Smooth muscle cell (in vitro differentiated cells): ENCODE data around the gene UTP4. TPM values are rescaled to one million over a fixed set of nuclear protein-coding genes. Genes with fewer than 3 reads are reported as not detected.

Experiments
- DNase-seq: peaks from one replicate; lab custom pipeline; 2025; ENCODE audit not compliant: unreplicated experiment; lab: John Stamatoyannopoulos, UW
- H2AFZ ChIP-seq: fragments of 200-600 bp; sonication (generic); 2 replicates; pipeline ENCODE4 v1.6.0; 2016; ENCODE audit warnings: antibody characterized with exemption, low read depth, mild to moderate bottlenecking
- H3F3A ChIP-seq: fragments of 200-600 bp; sonication (generic); 2 replicates; pipeline ENCODE4 v1.6.0; 2017; ENCODE audit warnings: antibody characterized with exemption, low read depth
- H3K27ac ChIP-seq: fragments of 200-600 bp; sonication (generic); 2 replicates; pipeline ENCODE4 v1.5.1; 2016; ENCODE audit warnings: low read depth, mild to moderate bottlenecking
- H3K27me3 ChIP-seq: fragments of 200-600 bp; sonication (generic); 2 replicates; pipeline ENCODE4 v1.6.1; 2016; ENCODE audit warnings: low read depth, mild to moderate bottlenecking
- H3K36me3 ChIP-seq: fragments of 200-600 bp; sonication (generic); 2 replicates; pipeline ENCODE4 v1.5.1; 2016; ENCODE audit warnings: low read depth
- H3K4me1 ChIP-seq: fragments of 200-600 bp; sonication (generic); 2 replicates; pipeline ENCODE4 v1.5.1; 2016; ENCODE audit warnings: low read depth
- H3K4me2 ChIP-seq: fragments of 200-600 bp; sonication (generic); 2 replicates; pipeline ENCODE4 v1.6.0; 2016; ENCODE audit warnings: mild to moderate bottlenecking
- H3K4me3 ChIP-seq: fragments of 200-600 bp; sonication (generic); 2 replicates; pipeline ENCODE4 v1.5.1; 2016; ENCODE audit warnings: mild to moderate bottlenecking
- H3K79me2 ChIP-seq: fragments of 200-600 bp; sonication (generic); 2 replicates; pipeline ENCODE4 v1.6.0; 2016; ENCODE audit warnings: low read depth, mild to moderate bottlenecking
- H3K9ac ChIP-seq: fragments of 200-600 bp; sonication (generic); 2 replicates; pipeline ENCODE4 v1.6.0; 2016; ENCODE audit warnings: low read depth
- H3K9me3 ChIP-seq: fragments of 200-600 bp; sonication (generic); replicated peaks from 2 replicates; pipeline ENCODE4 v1.5.1; 2016; ENCODE audit warnings: low read depth
- H4K20me1 ChIP-seq: fragments of 200-600 bp; sonication (generic); 2 replicates; pipeline ENCODE4 v1.6.0; 2016; ENCODE audit warnings: low read depth
- WGBS: methylation state at CpG from one replicate; pipeline ENCODE4 v1.1.7; 2016; ENCODE audit warnings: low lambda C conversion rate; 5-methylcytosine and 5-hydroxymethylcytosine counted together
- polyA plus RNA-seq: library from polyadenylated mRNA; unstranded; fragments of >200 nt; fragmentation: Nextera tagmentation; extraction: Ambion mirVana; gene quantifications from 2 replicates; pipeline ENCODE4 v1.2.1, GENCODE V29; 2016
- total RNA-seq: library from RNA; depleted of rRNA; stranded (reverse); fragments of >200 nt; gene quantifications from 2 replicates; pipeline ENCODE4 v1.2.3, GENCODE V29; 2014
- TF ChIP-seq, protein P1 (sequence below): fragments of 200-600 bp; sonication (generic); IDR thresholded peaks from 2 replicates; pipeline ENCODE4 v1.5.1; 2017; ENCODE audit warnings: borderline replicate concordance, mild to moderate bottlenecking, antibody characterized with exemption; ENCODE audit not compliant: insufficient read depth, poor library complexity, severe bottlenecking

The UTP4 gene
- total and polyA plus RNA-seq, 2 experiments from 2014 or later: 20.4 to 29.0 TPM

DNA sequence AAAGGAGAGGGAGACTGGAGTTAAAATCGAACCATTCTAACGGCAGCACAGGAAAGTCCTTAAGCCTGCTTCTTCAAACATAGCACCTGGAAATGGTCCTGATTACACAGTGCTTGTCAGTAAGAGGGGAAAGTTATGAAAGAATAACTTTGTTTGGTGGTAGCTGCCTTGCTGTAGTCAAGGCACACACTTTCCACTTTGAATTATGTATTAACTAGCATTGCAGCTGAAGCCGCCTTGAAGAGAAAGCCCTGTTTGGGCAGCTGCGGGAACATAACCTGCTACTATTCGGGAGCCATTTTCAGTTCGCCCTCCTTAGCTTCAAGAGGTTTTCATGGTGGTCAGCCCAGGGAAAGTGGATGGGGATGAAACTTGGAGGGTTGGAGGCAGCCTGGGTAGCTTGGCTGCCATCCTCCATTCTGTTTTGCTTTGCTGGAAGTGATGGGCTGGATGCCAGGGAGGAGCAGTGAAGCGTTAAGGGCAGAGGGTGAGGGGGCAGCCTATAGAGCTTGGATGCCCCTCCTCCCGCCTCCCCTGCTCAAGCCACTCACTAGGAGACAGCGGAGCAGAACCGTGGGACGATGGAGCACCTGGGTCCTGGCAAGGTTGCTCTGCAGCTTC is 32.3 kb upstream of the UTP4 start:
- Histone ChIP-seq H3F3A (peaks cover under 1% of the 10 kb centered on the region), H3K27ac (no peak overlapping the region), H3K36me3 (no peaks in the 10 kb centered on the region), H4K20me1 (no peaks in the 10 kb centered on the region), H3K9ac (no peak overlapping the region), H2AFZ (no peak overlapping the region), H3K9me3 (no peaks in the 10 kb centered on the region), H3K79me2 (no peaks in the 10 kb centered on the region), H3K27me3 (peaks cover 8% of the 10 kb centered on the region), H3K4me3 (no peak overlapping the region), H3K4me1 (peaks cover 2% of the 10 kb centered on the region), H3K4me2 (no peak overlapping the region)
- no peak for DNase-seq
- 83% methylated on average over 11 of the region's 11 CpGs for WGBS
- TF ChIP-seq, protein P1, sequence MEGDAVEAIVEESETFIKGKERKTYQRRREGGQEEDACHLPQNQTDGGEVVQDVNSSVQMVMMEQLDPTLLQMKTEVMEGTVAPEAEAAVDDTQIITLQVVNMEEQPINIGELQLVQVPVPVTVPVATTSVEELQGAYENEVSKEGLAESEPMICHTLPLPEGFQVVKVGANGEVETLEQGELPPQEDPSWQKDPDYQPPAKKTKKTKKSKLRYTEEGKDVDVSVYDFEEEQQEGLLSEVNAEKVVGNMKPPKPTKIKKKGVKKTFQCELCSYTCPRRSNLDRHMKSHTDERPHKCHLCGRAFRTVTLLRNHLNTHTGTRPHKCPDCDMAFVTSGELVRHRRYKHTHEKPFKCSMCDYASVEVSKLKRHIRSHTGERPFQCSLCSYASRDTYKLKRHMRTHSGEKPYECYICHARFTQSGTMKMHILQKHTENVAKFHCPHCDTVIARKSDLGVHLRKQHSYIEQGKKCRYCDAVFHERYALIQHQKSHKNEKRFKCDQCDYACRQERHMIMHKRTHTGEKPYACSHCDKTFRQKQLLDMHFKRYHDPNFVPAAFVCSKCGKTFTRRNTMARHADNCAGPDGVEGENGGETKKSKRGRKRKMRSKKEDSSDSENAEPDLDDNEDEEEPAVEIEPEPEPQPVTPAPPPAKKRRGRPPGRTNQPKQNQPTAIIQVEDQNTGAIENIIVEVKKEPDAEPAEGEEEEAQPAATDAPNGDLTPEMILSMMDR: no peak

DNA sequence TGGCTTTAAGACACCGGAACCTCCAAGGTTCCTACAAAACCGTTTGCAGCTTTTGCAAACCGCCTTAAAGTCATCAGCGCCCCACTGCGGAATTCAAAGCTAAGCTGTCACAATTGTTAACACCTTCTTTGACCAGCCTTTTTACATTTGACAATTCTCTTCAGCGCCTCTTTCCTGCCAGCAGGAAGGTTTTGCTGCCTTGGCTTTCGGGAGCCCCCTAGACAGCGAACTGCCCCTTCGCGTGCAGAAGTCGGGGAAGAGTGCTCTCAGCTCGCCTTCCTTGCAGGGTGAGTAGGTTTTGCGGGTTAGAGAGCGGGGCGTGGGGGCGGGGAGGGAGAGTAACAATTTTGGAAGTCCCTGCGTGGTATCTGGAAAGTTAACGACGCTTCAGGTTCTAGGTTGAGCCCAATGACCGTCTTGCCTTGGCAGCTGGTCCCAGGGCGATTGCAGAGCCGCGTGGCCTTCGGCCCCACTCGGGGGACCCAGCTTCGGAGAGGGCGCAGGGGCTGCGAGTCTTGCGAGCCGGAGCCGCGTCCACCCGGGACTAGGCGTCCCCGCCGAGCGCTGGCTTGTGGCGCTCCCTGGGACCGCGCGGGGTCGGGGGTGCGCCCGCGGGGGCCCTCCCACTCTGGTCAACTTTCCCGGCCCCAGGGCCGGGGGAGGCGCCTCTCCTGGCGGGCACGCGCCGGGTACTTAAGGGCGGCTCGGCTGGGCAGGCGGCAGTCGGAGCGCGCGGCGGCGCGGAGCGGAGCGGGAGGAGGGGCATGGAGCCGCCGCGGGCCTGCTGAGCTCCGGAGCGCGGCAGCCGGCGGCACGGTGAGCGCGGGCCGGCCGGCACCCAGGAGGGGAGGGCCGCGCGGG is 26.7 kb upstream of the UTP4 start, which contains the start of gene HAS3:
TSS of gene HAS3 (plus strand) at position 153 of the 861 bp plus-strand sequence. CDS start 3,743 bp downstream, outside the sequence.
- TF ChIP-seq, protein P1: no peak
- peak within 1 kb of the TSS; percentile 98 for H3K4me2 ChIP-seq
- H2AFZ ChIP-seq: peak within 1 kb of the TSS; percentile 44
- H3K9me3 ChIP-seq: no peaks in the 10 kb centered on the region
- peaks cover 47% of the 10 kb centered on the region for H3K27me3 ChIP-seq
- 2% methylated on average over 42 of the region's 80 CpGs for WGBS
- H4K20me1 ChIP-seq: peaks cover 32% of the 10 kb centered on the region
- H3K79me2 ChIP-seq: no peaks in the 10 kb centered on the region
- peak within 1 kb of the TSS; percentile 76 for H3K4me3 ChIP-seq
- H3K9ac ChIP-seq: no peak within 1 kb of the TSS
- H3K27ac ChIP-seq: no peak within 1 kb of the TSS
- H3F3A ChIP-seq: peaks cover 3% of the 10 kb centered on the region
- H3K36me3 ChIP-seq: no peaks in the 10 kb centered on the region
- H3K4me1 ChIP-seq: peaks cover 17% of the 10 kb centered on the region
- peak; percentile 7 for DNase-seq

DNA sequence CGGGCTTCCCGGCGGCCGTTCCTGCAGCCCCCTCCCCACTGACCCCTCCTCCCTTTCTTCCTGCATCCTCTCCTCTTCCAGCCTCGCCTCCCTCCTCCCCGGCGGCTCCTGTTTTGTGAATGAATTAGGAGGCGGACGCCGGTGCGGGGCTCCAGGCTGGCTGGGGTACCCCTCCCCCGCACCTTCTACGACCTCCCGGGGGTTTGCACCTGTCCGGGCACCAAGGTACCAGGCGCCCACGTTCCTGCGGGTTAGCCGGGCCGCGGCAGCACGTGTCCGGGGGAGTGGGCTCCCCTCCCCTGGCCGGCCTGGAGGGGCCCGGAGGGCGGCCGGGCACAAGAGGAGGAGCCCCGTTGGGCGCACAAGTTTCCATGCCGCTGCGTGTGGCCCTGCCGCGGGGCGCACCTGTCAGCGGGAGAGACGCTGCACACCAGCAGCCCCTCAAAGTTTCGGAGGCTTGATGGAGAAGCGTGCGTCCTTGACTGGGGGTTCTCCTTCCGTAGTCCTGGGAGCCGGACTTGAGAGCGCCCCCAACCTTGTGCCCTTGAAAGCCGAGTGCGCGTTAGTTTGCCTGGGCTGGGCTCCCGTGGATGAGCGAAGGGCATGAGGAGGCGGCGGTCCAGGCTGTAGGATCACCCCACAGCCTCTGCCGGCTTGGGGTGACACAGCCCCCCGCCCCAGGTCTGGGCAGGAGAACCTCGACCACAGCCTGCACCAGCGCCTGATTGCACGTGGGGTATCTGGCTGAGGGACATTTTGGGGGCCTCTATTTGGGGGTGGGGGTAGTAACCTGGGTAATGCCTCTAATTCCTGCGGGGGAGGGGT is 25.7 kb upstream of the UTP4 start:
- TF ChIP-seq, protein P1: no peak
- Histone ChIP-seq H3K36me3 (no peaks in the 10 kb centered on the region), H3K9ac (no peak overlapping the region), H3K27me3 (peaks cover 47% of the 10 kb centered on the region), H3F3A (peaks cover 3% of the 10 kb centered on the region), H3K4me2 (peak overlapping the region; percentile 95), H3K4me1 (peaks cover 17% of the 10 kb centered on the region), H2AFZ (no peak overlapping the region), H3K79me2 (no peaks in the 10 kb centered on the region), H3K9me3 (no peaks in the 10 kb centered on the region), H3K4me3 (peak overlapping the region; percentile 55), H4K20me1 (peaks cover 42% of the 10 kb centered on the region), H3K27ac (no peak overlapping the region)
- 3% methylated on average over 52 of the region's 55 CpGs for WGBS
- no peak for DNase-seq
